Thoracic aorta (tissue), 2 donors: ENCODE data around the gene RALA. TPM values are rescaled to one million over a fixed set of nuclear protein-coding genes. Genes with fewer than 3 reads are reported as not detected.

ENCODE experiments used
- ATAC-seq: fragments of 150-250 bp; one replicate; pipeline ENCODE4 v1.8.0; 2017; ENCODE audit warnings: low read depth; ENCODE audit not compliant: insufficient number of reproducible peaks, low FRiP score
- DNase-seq: peaks from one replicate; pipeline ENCODE4 v3.0.0-alpha.2; 2020; ENCODE audit warnings: low spot score
- H3K27ac ChIP-seq, 2 donors: fragments of 200-600 bp; sonication (generic); 1 replicate in 1 of 2; 2 replicates in 1 of 2; pipeline ENCODE4 v1.5.1; 2016; ENCODE audit warnings: mild to moderate bottlenecking in 2 of 2, moderate library complexity in 2 of 2
- H3K27me3 ChIP-seq: fragments of 200-600 bp; sonication (generic); replicated peaks from 2 replicates; pipeline ENCODE4 v1.6.0; 2016; ENCODE audit warnings: mild to moderate bottlenecking; ENCODE audit not compliant: insufficient read depth
- H3K36me3 ChIP-seq: fragments of 200-600 bp; sonication (generic); one replicate; pipeline ENCODE4 v1.5.1; 2016
- H3K4me1 ChIP-seq, 2 donors: fragments of 200-600 bp; sonication (generic); 1 replicate in 1 of 2; 2 replicates in 1 of 2; pipeline versions ENCODE4 v1.5.1 to v1.6.0; 2016; ENCODE audit warnings: low read depth in 2 of 2, mild to moderate bottlenecking in 1 of 2; ENCODE audit not compliant: control insufficient read depth in 1 of 2
- H3K4me3 ChIP-seq: fragments of 200-600 bp; sonication (generic); 2 replicates; pipeline ENCODE4 v1.5.1; 2016; ENCODE audit warnings: mild to moderate bottlenecking
- H3K9me3 ChIP-seq: fragments of 200-600 bp; sonication (generic); 2 replicates; pipeline ENCODE4 v1.5.1; 2016
- CTCF ChIP-seq: fragments of 200-600 bp; sonication (generic); IDR thresholded peaks from one replicate; pipeline ENCODE4 v1.5.1; 2019; ENCODE audit warnings: antibody characterized with exemption
- total RNA-seq, 2 donors: library from RNA; depleted of rRNA; stranded (reverse); fragments of >200 nt; gene quantifications; one replicate each; pipeline versions ENCODE4 v1.1.0 to v1.2.3, GENCODE V29; 2016

RALA gene
- total RNA-seq, 2 donors from 2014 or later = 7.3 to 9.8 TPM

- Histone ChIP-seq H3K27me3 (no peaks in the 10 kb centered on the region), H3K4me1 (peaks cover 4 to 11% of the 10 kb centered on the region in 2 donors), H3K27ac (no peak overlapping the region), H3K4me3 (no peak overlapping the region), H3K9me3 (no peaks in the 10 kb centered on the region), H3K36me3 (no peaks in the 10 kb centered on the region)
- TF ChIP-seq CTCF = no peak
- DNase-seq (no peak), ATAC-seq (no peak)
Measured at GRCh38 chr7:39618868-39619267, 4.5 kb upstream of the RALA start.

GRCh38 chr7:39620486-39620885 lies 2.9 kb upstream of the RALA start:
- H3K27ac ChIP-seq = no peak overlapping the region
- H3K4me3 ChIP-seq = no peak overlapping the region
- H3K36me3 ChIP-seq = no peaks in the 10 kb centered on the region
- DNase-seq (no peak), ATAC-seq (no peak)
- no peaks in the 10 kb centered on the region for H3K9me3 ChIP-seq
- no peaks in the 10 kb centered on the region for H3K27me3 ChIP-seq
- H3K4me1 ChIP-seq = peaks cover 10 to 25% of the 10 kb centered on the region in 2 donors
- TF ChIP-seq CTCF = no peak

GRCh38 chr7:39621261-39621660 lies 2.1 kb upstream of the RALA start:
- TF ChIP-seq CTCF = no peak
- Histone ChIP-seq H3K36me3 (no peaks in the 10 kb centered on the region), H3K4me3 (no peak overlapping the region), H3K4me1 (peaks cover 10 to 33% of the 10 kb centered on the region in 2 donors), H3K27ac (no peak overlapping the region), H3K27me3 (no peaks in the 10 kb centered on the region), H3K9me3 (no peaks in the 10 kb centered on the region)
- DNase-seq (no peak), ATAC-seq (no peak)

- TF ChIP-seq CTCF = no peak
- ATAC-seq = no peak
- Histone ChIP-seq H3K4me3 (no peak overlapping the region), H3K27ac (no peak overlapping the region), H3K9me3 (no peaks in the 10 kb centered on the region), H3K27me3 (no peaks in the 10 kb centered on the region), H3K4me1 (peaks cover 10 to 39% of the 10 kb centered on the region in 2 donors), H3K36me3 (no peaks in the 10 kb centered on the region)
- no peak for DNase-seq
Measured at GRCh38 chr7:39621784-39622411, 1.5 kb upstream of the RALA start.

DNA sequence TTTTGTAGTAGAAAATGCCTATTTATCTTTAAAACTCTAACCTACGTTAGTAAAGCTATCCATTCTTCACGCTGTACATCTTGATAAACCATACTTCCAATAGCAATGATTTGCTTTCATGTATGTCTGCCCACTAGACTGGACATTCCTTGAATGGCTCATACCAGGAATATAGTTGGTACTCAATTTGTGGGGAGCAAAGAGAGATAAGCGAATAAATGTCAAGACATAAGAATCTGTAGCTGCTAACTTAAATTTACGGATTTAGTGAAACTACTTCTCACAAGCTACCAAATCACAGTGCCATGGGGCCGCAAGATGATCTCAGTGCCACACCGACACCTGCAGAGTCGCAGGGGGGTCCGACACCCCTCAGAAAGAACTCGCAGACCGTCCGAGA lies 763 bp upstream of the RALA start:
- H3K9me3 ChIP-seq = no peaks in the 10 kb centered on the region
- H3K4me1 ChIP-seq = peaks cover 10 to 39% of the 10 kb centered on the region in 2 donors
- no peak for TF ChIP-seq CTCF

More for the DNA sequence above, 763 bp upstream of the RALA start:
- Histone ChIP-seq H3K27me3 (no peaks in the 10 kb centered on the region), H3K4me3 (peak overlapping the region; percentile 92), H3K27ac (peak overlapping the region; percentile 83 to 85), H3K36me3 (no peaks in the 10 kb centered on the region)
- ATAC-seq (no peak), DNase-seq (no peak)
